ENCODE results near the gene HTR3A.
"Not testable (repeated sequence)": the region's sequence is repeated elsewhere in the genome, so short reads cannot be mapped to it uniquely, and the experiment has no call there.

HTR3A gene

DNA sequence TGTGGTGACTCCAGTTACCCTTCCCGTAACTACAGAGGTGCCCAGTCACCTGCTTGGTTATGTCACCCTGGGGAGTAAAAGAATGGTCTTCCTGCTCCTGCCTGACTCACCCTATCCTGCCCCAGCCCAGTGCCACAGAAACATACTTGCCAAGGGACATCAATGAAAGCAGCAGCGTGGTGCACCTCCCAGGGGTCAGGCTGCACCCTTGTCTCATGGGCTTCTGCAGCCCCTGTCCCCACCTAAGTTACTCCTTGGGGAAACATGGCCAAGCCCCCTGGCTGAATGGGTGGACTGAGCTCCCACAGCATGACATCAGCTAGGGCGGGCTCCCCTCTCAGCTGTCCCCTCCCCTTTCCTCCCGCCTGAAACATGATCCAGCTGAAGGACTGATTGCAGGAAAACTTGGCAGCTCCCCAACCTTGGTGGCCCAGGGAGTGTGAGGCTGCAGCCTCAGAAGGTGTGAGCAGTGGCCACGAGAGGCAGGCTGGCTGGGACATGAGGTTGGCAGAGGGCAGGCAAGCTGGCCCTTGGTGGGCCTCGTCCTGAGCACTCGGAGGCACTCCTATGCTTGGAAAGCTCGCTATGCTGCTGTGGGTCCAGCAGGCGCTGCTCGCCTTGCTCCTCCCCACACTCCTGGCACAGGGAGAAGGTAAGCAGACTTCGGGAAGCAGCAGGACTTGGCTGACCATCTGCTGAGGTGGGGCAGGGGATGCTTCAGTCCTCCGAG is at the start of gene HTR3A:
TSS of gene HTR3A (plus strand) at position 368 of the 730 bp plus-strand sequence. CDS start at position 586, 218 bp downstream.
- no peak for DNase-seq
- no peak for TF ChIP-seq GATA1 (IDR thresholded peaks at IDR 0.05; ENCODE audit: low read depth, low read length)
- no peak for TF ChIP-seq POLR2A (IDR thresholded peaks at IDR 0.05; ENCODE audit: low read length)

GRCh38 chr11:113926273-113927197 is 48.4 kb upstream of the HTR3A start:
- DNase-seq, result no peak
- TF ChIP-seq GATA1 (IDR thresholded peaks at IDR 0.05; ENCODE audit: low read depth, low read length) (no peak), POLR2A (IDR thresholded peaks at IDR 0.05; ENCODE audit: low read length) (no peak)

DNA sequence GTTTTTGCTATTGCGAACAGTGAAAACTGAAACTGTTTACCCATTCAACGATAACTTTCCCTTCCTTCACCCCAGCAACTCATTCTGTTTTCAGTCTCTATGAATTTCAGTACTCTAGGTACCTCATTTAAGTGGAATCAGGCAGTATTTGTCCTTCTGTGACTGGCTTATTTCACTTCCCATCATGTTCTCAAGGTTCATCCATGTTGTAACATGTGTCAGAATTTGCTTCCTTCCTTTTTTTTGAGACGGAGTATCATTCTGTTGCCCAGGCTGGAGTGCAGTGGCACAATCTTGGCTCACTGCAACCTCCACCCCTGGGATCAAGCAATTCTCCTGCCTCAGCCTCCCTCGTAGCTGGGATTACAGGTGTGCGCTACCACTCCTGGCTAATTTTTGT is 46.6 kb upstream of the HTR3A start:
- TF ChIP-seq POLR2A (IDR thresholded peaks at IDR 0.05; ENCODE audit: low read length) (no peak), GATA1 (IDR thresholded peaks at IDR 0.05; ENCODE audit: low read depth, low read length) (no peak)
- DNase-seq, result no peak

DNA sequence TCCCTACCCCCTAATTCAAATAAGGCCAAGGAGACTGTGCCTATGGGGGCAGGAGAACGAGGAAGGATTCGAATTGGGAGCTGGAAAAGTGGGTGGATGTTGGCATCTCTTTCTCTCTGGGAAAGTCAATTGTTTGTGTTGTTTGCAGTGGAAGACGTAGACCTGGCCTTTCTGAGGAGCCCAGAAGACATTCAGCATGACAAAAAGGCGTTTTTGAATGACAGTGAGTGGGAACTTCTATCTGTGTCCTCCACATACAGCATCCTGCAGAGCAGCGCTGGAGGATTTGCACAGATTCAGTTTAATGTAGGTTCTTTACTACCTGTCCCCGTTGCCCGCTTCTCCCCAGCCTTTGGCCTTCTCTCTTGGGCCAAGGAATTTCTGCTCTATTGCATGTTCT is 42.1 kb upstream of the HTR3A start:
- TF ChIP-seq GATA1 (IDR thresholded peaks at IDR 0.05; ENCODE audit: low read depth, low read length) (no peak), POLR2A (IDR thresholded peaks at IDR 0.05; ENCODE audit: low read length) (no peak)
- DNase-seq, result no peak

GRCh38 chr11:113934193-113934592 is 40.7 kb upstream of the HTR3A start:
- DNase-seq, result not testable (repeated sequence)

GRCh38 chr11:113934761-113935160 is 40.1 kb upstream of the HTR3A start:
- DNase-seq, result no peak
- no peak for TF ChIP-seq GATA1 (IDR thresholded peaks at IDR 0.05; ENCODE audit: low read depth, low read length)
- no peak for TF ChIP-seq POLR2A (IDR thresholded peaks at IDR 0.05; ENCODE audit: low read length)

DNA sequence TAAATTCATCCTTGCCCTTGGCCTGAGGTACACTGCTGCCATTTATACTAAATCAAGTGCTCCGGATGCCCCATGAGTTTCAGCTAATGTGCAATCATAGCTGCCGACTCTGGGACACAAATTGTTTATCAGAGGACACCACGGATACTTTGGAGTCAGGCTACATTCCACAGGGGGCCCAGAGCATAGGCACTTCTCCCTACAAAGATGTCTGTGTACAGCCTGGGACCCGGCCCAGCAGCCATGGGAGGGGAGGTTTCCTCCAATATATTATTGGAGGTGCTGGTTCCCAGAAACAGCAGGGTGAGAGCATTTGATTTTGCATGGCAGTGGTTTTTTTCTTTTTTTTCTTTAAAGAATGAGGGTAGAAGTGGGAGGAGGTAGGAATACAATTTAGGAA is 39.0 kb upstream of the HTR3A start:
- TF ChIP-seq POLR2A (IDR thresholded peaks at IDR 0.05; ENCODE audit: low read length) (no peak), GATA1 (IDR thresholded peaks at IDR 0.05; ENCODE audit: low read depth, low read length) (no peak)
- no peak for DNase-seq

DNA sequence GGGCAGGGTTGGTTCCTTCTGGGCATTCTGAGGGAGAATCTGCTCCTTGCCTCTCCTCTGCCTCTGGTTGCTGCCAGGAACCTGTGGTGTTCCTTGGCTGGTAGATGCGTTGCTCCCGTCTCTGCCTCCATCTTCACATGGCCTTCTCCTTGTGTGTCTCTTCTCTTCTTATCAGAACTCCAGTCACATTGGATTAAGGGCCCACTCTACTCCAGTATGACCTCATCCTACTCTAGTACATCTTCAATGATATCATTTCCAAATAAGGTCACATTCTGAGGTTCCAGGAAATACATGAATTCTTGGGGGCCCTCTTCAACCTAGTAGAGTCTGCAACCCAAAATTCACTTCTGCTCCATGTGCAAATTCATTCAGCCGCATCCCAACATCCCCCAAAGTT is 37.0 kb upstream of the HTR3A start:
- TF ChIP-seq GATA1 (IDR thresholded peaks at IDR 0.05; ENCODE audit: low read depth, low read length) (no peak), POLR2A (IDR thresholded peaks at IDR 0.05; ENCODE audit: low read length) (no peak)
- DNase-seq, result no peak

- no peak for TF ChIP-seq POLR2A (IDR thresholded peaks at IDR 0.05; ENCODE audit: low read length)
- TF ChIP-seq GATA1 (IDR thresholded peaks at IDR 0.05; ENCODE audit: low read depth, low read length), result no peak
- no peak for DNase-seq
Measured at GRCh38 chr11:113942256-113942655, 32.7 kb upstream of the HTR3A start.

- not testable (repeated sequence) for DNase-seq
Measured at GRCh38 chr11:113946162-113946561, 28.7 kb upstream of the HTR3A start.

- DNase-seq, result no peak
- TF ChIP-seq POLR2A (IDR thresholded peaks at IDR 0.05; ENCODE audit: low read length), result no peak
- TF ChIP-seq GATA1 (IDR thresholded peaks at IDR 0.05; ENCODE audit: low read depth, low read length), result no peak
Measured at GRCh38 chr11:113947994-113948393, 26.9 kb upstream of the HTR3A start.

DNA sequence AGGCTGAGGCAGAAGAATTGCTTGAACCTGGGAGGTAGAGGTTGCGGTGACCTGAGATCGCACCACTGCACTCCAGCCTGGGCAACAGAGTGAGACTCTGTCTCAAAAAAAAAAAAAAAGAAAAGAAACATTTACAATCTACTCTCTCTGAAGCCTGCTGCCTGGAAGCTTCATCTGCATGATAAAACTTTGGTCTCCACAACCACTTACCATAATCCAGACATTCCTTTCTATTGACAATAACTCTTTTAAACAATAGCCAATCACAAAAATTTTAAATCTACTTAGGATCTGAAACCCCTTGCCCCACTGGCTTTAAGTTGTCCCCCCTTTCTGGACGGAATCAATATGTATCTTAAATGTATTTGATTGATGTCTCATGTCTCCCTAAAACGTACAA is 25.0 kb upstream of the HTR3A start:
- DNase-seq, result no peak
- no peak for TF ChIP-seq GATA1 (IDR thresholded peaks at IDR 0.05; ENCODE audit: low read depth, low read length)
- no peak for TF ChIP-seq POLR2A (IDR thresholded peaks at IDR 0.05; ENCODE audit: low read length)

GRCh38 chr11:113951537-113951936 is 23.4 kb upstream of the HTR3A start:
- TF ChIP-seq GATA1 (IDR thresholded peaks at IDR 0.05; ENCODE audit: low read depth, low read length) (no peak), POLR2A (IDR thresholded peaks at IDR 0.05; ENCODE audit: low read length) (no peak)
- no peak for DNase-seq

- no peak for DNase-seq
- TF ChIP-seq GATA1 (IDR thresholded peaks at IDR 0.05; ENCODE audit: low read depth, low read length), result no peak
Measured at GRCh38 chr11:113952070-113952469, 22.8 kb upstream of the HTR3A start.

DNA sequence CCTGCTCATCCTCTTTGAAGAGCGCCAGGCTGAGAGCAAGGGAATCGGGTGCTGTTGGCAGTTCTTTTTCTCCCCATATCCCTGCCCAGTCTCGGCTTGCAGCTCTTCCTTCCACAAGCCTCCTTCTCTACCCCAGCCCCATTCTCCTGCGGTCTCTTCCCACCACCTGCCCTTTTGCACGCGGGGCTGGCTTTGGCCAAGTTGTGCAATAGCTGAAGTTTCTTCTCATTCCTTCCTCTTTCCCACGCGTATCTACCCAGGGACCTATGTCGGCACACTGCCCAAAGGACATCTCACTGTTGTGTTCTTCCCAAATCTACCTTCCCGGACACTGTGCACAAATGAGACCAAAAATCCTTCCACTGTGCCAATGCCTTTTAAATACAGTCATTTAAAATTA is 22.3 kb upstream of the HTR3A start:
- TF ChIP-seq GATA1 (IDR thresholded peaks at IDR 0.05; ENCODE audit: low read depth, low read length), result no peak
- no peak for TF ChIP-seq POLR2A (IDR thresholded peaks at IDR 0.05; ENCODE audit: low read length)
- no peak for DNase-seq
